Naive thymus-derived CD8-positive, alpha-beta T cell (primary cell): ENCODE results near the gene KRT33A. TPM values are rescaled to one million over a fixed set of nuclear protein-coding genes. Genes with fewer than 3 reads are reported as not detected.

ENCODE experiments used
- ATAC-seq, 2 donors: fragments of 150-1000 bp; cut with Tn5 transposase in 1 of 2; sonication (Bioruptor Pico), chemical (Tn5 transposase) in 1 of 2; 1 replicate in 1 of 2; 2 replicates in 1 of 2; pipeline ENCODE4 v1.10.0; 2021; ENCODE audit warnings: mild to moderate bottlenecking in 2 of 2, moderate library complexity in 2 of 2
- POLR2A ChIA-PET: fragments of 350-600 bp; sonication (Branson Sonifier 250); formaldehyde crosslinking; loops from one replicate; lab custom pipeline; 2021; ENCODE audit warnings: antibody characterized with exemption; lab: Charles Lee
- DNase-seq, 10 donors: peaks; one replicate each; pipeline versions ENCODE4 v3.0.0 to v3.0.0-alpha.2; 2020 to 2022
- H3K27ac Mint-ChIP-seq, 10 donors: one replicate each; pipeline ENCODE4 v1.8.0; 2020 to 2022; ENCODE audit warnings: mild to moderate bottlenecking in 10 of 10, mixed read lengths in 10 of 10, moderate library complexity in 4 of 10, inconsistent platforms in 1 of 10
- H3K27me3 Mint-ChIP-seq, 5 donors: one replicate each; pipeline ENCODE4 v1.8.0; 2021 to 2022; ENCODE audit warnings: mixed read lengths in 5 of 5
- H3K36me3 Mint-ChIP-seq, 3 donors: one replicate each; pipeline ENCODE4 v1.8.0; 2020 to 2022; ENCODE audit warnings: mixed read lengths in 3 of 3, mild to moderate bottlenecking in 2 of 3, inconsistent platforms in 1 of 3
- H3K4me1 Mint-ChIP-seq, 4 donors: one replicate each; pipeline ENCODE4 v1.8.0; 2021 to 2022; ENCODE audit warnings: mixed read lengths in 4 of 4
- H3K4me3 Mint-ChIP-seq, 10 donors: one replicate each; pipeline ENCODE4 v1.8.0; 2020 to 2022; ENCODE audit warnings: mild to moderate bottlenecking in 10 of 10, mixed read lengths in 10 of 10, moderate library complexity in 6 of 10, inconsistent platforms in 1 of 10
- H3K9me3 Mint-ChIP-seq, 9 donors: one replicate each; pipeline ENCODE4 v1.8.0; 2020 to 2022; ENCODE audit warnings: mixed read lengths in 9 of 9, mild to moderate bottlenecking in 3 of 9, inconsistent platforms in 1 of 9, moderate library complexity in 1 of 9
- polyA plus RNA-seq, 3 donors: library from polyadenylated mRNA; unstranded; fragments of 300-500 nt; fragmentation: Illumina TruSeq; gene quantifications; one replicate each; pipeline ENCODE4 v1.2.3, GENCODE V29; 2021
- total RNA-seq, 8 experiments: library from RNA in 2 of 8; stranded (reverse) in 2 of 8; gene quantifications; one replicate each; pipeline ENCODE4 v1.2.3 and lab custom pipeline; 2021 to 2026

The KRT33A gene
- total and polyA plus RNA-seq, 5 experiments from 2014 or later, result not detected

- DNase-seq (peak in 8 of 10 donors; percentile 49 to 91 (median 74)), ATAC-seq (peak; percentile 79 to 86)
- Mint-ChIP-seq H3K36me3 (peaks cover 0 to 13% (median 11%) of the 10 kb centered on the region in 3 donors), H3K4me1 (peaks cover 43 to 93% (median 80%) of the 10 kb centered on the region in 4 donors), H3K27me3 (no peaks in the 10 kb centered on the region), H3K27ac (peak overlapping the region; percentile 92 to 100 (median 97)), H3K9me3 (peaks cover 0 to 22% (median 10%) of the 10 kb centered on the region in 9 donors), H3K4me3 (peak overlapping the region; percentile 8 to 77 (median 68))
- POLR2A ChIA-PET, result interaction anchor here (3.2 to 4.1 kb wide), 2 partner anchors 9 to 31 kb away, joined by 13 to 26 read pairs; partner anchors contain the start of gene KRTAP16-1
These were observed 11.6 kb downstream of the KRT33A start for GRCh38 chr17:41338961-41339485.

GRCh38 chr17:41335747-41336146 is 14.9 kb downstream of the KRT33A start:
- Mint-ChIP-seq H3K4me1 (peaks cover 34 to 79% (median 63%) of the 10 kb centered on the region in 4 donors), H3K4me3 (peak overlapping the region in 4 of 10 donors; percentile 41 to 73 (median 54)), H3K27ac (peak overlapping the region in 9 of 10 donors; percentile 20 to 92 (median 81)), H3K36me3 (no peaks in the 10 kb centered on the region), H3K9me3 (no peaks in the 10 kb centered on the region), H3K27me3 (no peaks in the 10 kb centered on the region)
- no peak for DNase-seq
- no peak for ATAC-seq
- POLR2A ChIA-PET, result interaction anchor here (0.6 kb wide), 1 partner anchor 40 kb away, joined by 5 read pairs; no protein-coding TSS in a partner anchor

GRCh38 chr17:41334385-41335305 is 16.0 kb downstream of the KRT33A start:
- H3K27me3 Mint-ChIP-seq, result no peaks in the 10 kb centered on the region
- peak overlapping the region in 9 of 10 donors; percentile 29 to 89 (median 81) for H3K27ac Mint-ChIP-seq
- peak overlapping the region in 7 of 10 donors; percentile 39 to 80 (median 58) for H3K4me3 Mint-ChIP-seq
- ATAC-seq (no peak), DNase-seq (peak in 1 of 10 donors; percentile 51)
- H3K4me1 Mint-ChIP-seq, result peaks cover 26 to 69% (median 52%) of the 10 kb centered on the region in 4 donors
- H3K9me3 Mint-ChIP-seq, result no peaks in the 10 kb centered on the region
- POLR2A ChIA-PET, result interaction anchor here (3.0 kb wide), 1 partner anchor 12 kb away, joined by 12 read pairs; no protein-coding TSS in a partner anchor
- no peaks in the 10 kb centered on the region for H3K36me3 Mint-ChIP-seq

- Mint-ChIP-seq H3K9me3 (no peaks in the 10 kb centered on the region), H3K4me1 (peaks cover 22 to 67% (median 47%) of the 10 kb centered on the region in 4 donors), H3K36me3 (no peaks in the 10 kb centered on the region), H3K27me3 (no peaks in the 10 kb centered on the region), H3K27ac (peak overlapping the region in 8 of 10 donors; percentile 15 to 89 (median 71)), H3K4me3 (peak overlapping the region in 5 of 10 donors; percentile 18 to 73 (median 60))
- ATAC-seq, result no peak
- DNase-seq, result no peak
- POLR2A ChIA-PET, result interaction anchor here (0.9 to 3.0 kb wide), 2 partner anchors 10 to 11 kb away, joined by 3 to 12 read pairs; no protein-coding TSS in a partner anchor
These were observed 16.8 kb downstream of the KRT33A start for GRCh38 chr17:41333836-41334235.

GRCh38 chr17:41333098-41333497 is 17.5 kb downstream of the KRT33A start:
- POLR2A ChIA-PET, result interaction anchor here (0.9 to 3.0 kb wide), 2 partner anchors 9 to 11 kb away, joined by 3 to 12 read pairs; no protein-coding TSS in a partner anchor
- no peaks in the 10 kb centered on the region for H3K27me3 Mint-ChIP-seq
- no peaks in the 10 kb centered on the region for H3K36me3 Mint-ChIP-seq
- peak overlapping the region in 5 of 10 donors; percentile 34 to 89 (median 83) for H3K27ac Mint-ChIP-seq
- ATAC-seq (no peak), DNase-seq (peak in 1 of 10 donors; percentile 41)
- H3K9me3 Mint-ChIP-seq, result no peaks in the 10 kb centered on the region
- H3K4me1 Mint-ChIP-seq, result peaks cover 22 to 67% (median 46%) of the 10 kb centered on the region in 4 donors
- peak overlapping the region in 2 of 10 donors; percentile 51 to 60 for H3K4me3 Mint-ChIP-seq

GRCh38 chr17:41332239-41332638 is 18.4 kb downstream of the KRT33A start:
- DNase-seq (no peak), ATAC-seq (no peak)
- POLR2A ChIA-PET, result interaction anchor here (3.0 kb wide), 1 partner anchor 10 kb away, joined by 12 read pairs; no protein-coding TSS in a partner anchor
- Mint-ChIP-seq H3K36me3 (no peaks in the 10 kb centered on the region), H3K4me1 (peaks cover 23 to 63% (median 45%) of the 10 kb centered on the region in 4 donors), H3K27ac (peak overlapping the region in 2 of 10 donors; percentile 75 to 90), H3K27me3 (no peaks in the 10 kb centered on the region), H3K4me3 (no peak overlapping the region), H3K9me3 (no peaks in the 10 kb centered on the region)

GRCh38 chr17:41331606-41332005 is 19.0 kb downstream of the KRT33A start:
- Mint-ChIP-seq H3K27me3 (no peaks in the 10 kb centered on the region), H3K9me3 (no peaks in the 10 kb centered on the region), H3K27ac (no peak overlapping the region), H3K4me1 (peaks cover 28 to 64% (median 52%) of the 10 kb centered on the region in 4 donors), H3K36me3 (no peaks in the 10 kb centered on the region), H3K4me3 (no peak overlapping the region)
- POLR2A ChIA-PET, result interaction anchor here (2.9 to 3.0 kb wide), 2 partner anchors 8 to 9 kb away, joined by 12 to 13 read pairs; no protein-coding TSS in a partner anchor
- DNase-seq (no peak), ATAC-seq (no peak)

GRCh38 chr17:41329279-41329948 is 21.2 kb downstream of the KRT33A start:
- Mint-ChIP-seq H3K4me1 (peaks cover 25 to 60% (median 49%) of the 10 kb centered on the region in 4 donors), H3K27me3 (no peaks in the 10 kb centered on the region), H3K9me3 (no peaks in the 10 kb centered on the region), H3K4me3 (no peak overlapping the region), H3K36me3 (no peaks in the 10 kb centered on the region), H3K27ac (peak overlapping the region in 2 of 10 donors; percentile 50 to 53)
- POLR2A ChIA-PET, result interaction anchor here (1.0 to 2.9 kb wide), 2 partner anchors 11 to 21 kb away, joined by 4 to 13 read pairs; no protein-coding TSS in a partner anchor
- ATAC-seq, result no peak
- no peak for DNase-seq

GRCh38 chr17:41328207-41328606 is 22.4 kb downstream of the KRT33A start:
- DNase-seq (no peak), ATAC-seq (no peak)
- peak overlapping the region in 1 of 10 donors; percentile 28 for H3K27ac Mint-ChIP-seq
- H3K9me3 Mint-ChIP-seq, result no peaks in the 10 kb centered on the region
- H3K36me3 Mint-ChIP-seq, result no peaks in the 10 kb centered on the region
- H3K27me3 Mint-ChIP-seq, result no peaks in the 10 kb centered on the region
- H3K4me1 Mint-ChIP-seq, result peaks cover 23 to 60% (median 51%) of the 10 kb centered on the region in 4 donors
- peak overlapping the region in 2 of 10 donors; percentile 11 to 26 for H3K4me3 Mint-ChIP-seq
- POLR2A ChIA-PET, result interaction anchor here (1.0 to 1.2 kb wide), 2 partner anchors 18 to 20 kb away, joined by 3 to 4 read pairs; no protein-coding TSS in a partner anchor

GRCh38 chr17:41327411-41328120 is 23.1 kb downstream of the KRT33A start:
- no peak for ATAC-seq
- peaks cover 26 to 62% (median 55%) of the 10 kb centered on the region in 4 donors for H3K4me1 Mint-ChIP-seq
- no peaks in the 10 kb centered on the region for H3K36me3 Mint-ChIP-seq
- POLR2A ChIA-PET, result interaction anchor here (1.2 kb wide), 1 partner anchor 17 kb away, joined by 3 read pairs; no protein-coding TSS in a partner anchor
- no peaks in the 10 kb centered on the region for H3K27me3 Mint-ChIP-seq
- DNase-seq, result peak in 1 of 10 donors; percentile 56
- no peaks in the 10 kb centered on the region for H3K9me3 Mint-ChIP-seq
- H3K27ac Mint-ChIP-seq, result peak overlapping the region in 6 of 10 donors; percentile 60 to 87 (median 74)
- H3K4me3 Mint-ChIP-seq, result peak overlapping the region in 7 of 10 donors; percentile 33 to 57 (median 48)
